ENCODE measurements around the gene HECW1. TPM values are rescaled to one million over a fixed set of nuclear protein-coding genes. Genes with fewer than 3 reads are reported as not detected.

Gene HECW1
- total RNA-seq, 1 donor from 2014 or later = 1.6 TPM

DNA sequence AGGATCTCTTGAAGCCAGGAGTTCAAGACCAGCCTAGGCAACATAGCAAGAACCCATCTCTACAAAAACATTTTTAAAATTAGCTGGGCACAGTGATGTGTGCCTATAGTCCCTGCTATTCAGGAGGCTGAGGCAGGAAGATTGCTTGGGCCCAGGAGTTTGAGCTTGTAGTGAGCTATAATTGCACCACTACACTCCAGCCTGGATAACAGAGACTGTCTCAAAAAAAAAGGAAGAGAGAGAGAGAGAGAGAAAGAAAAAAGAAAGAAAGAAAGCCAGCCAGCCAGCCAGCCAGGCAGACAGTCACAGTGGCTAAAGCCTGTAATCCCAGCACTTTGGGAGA lies 375.3 kb downstream of the HECW1 start:
- ATAC-seq (no peak), DNase-seq (no peak)
- no peak overlapping the region for H3K27ac ChIP-seq
- TF ChIP-seq, protein P1, sequence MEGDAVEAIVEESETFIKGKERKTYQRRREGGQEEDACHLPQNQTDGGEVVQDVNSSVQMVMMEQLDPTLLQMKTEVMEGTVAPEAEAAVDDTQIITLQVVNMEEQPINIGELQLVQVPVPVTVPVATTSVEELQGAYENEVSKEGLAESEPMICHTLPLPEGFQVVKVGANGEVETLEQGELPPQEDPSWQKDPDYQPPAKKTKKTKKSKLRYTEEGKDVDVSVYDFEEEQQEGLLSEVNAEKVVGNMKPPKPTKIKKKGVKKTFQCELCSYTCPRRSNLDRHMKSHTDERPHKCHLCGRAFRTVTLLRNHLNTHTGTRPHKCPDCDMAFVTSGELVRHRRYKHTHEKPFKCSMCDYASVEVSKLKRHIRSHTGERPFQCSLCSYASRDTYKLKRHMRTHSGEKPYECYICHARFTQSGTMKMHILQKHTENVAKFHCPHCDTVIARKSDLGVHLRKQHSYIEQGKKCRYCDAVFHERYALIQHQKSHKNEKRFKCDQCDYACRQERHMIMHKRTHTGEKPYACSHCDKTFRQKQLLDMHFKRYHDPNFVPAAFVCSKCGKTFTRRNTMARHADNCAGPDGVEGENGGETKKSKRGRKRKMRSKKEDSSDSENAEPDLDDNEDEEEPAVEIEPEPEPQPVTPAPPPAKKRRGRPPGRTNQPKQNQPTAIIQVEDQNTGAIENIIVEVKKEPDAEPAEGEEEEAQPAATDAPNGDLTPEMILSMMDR (IDR thresholded peaks at IDR 0.05) = no peak
- no peaks in the 10 kb centered on the region for H3K4me1 ChIP-seq
- H3K36me3 ChIP-seq = no peaks in the 10 kb centered on the region
- H3K4me3 ChIP-seq = no peak overlapping the region
- H3K9me3 ChIP-seq = no peaks in the 10 kb centered on the region
- intact Hi-C loops (cut with DNase I) = no loop called here
- H3K27me3 ChIP-seq = no peaks in the 10 kb centered on the region

DNA sequence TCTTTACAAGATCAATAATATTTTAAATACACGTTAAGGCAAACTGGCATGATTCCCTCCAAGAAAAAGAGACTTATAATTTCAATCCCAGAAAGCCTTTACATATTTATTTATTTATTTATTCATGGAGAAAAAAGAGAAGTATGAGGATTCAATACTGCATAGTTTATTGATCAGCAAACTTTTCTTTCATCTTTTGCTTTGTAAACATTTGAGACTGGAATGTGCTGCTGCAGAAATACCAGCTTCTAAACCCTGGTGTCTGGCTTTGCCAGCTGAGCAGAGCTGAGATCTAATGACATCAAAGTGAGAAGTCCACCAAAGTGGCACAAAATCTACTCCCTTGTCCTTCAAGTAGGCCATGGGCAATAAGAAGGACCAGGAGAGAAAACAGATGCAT lies 376.8 kb downstream of the HECW1 start:
- H3K36me3 ChIP-seq = no peaks in the 10 kb centered on the region
- no peaks in the 10 kb centered on the region for H3K4me1 ChIP-seq
- DNase-seq = no peak
- no peaks in the 10 kb centered on the region for H3K9me3 ChIP-seq
- intact Hi-C loops (cut with DNase I) = no loop called here
- no peak for ATAC-seq
- no peak overlapping the region for H3K4me3 ChIP-seq
- H3K27me3 ChIP-seq = no peaks in the 10 kb centered on the region
- H3K27ac ChIP-seq = no peak overlapping the region
- TF ChIP-seq, protein P1 (IDR thresholded peaks at IDR 0.05) = no peak

DNA sequence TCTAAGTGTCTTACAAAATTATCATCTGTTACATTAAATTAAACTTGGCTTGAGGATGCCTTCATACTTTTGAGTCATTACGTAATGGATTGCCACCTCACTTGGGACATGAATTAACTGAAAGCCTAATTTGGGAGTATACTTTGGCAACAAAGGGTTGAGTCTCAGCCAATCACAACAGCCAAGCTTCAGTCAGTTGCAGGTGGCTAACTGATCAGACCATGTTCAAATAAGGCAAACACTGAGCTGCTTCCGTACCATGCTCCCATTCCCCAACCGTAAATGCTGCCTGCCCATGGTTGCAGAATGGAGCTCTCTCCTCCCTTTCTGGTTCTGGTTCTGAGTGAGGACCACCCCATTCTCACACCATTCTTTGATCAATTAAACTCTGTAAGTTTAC lies 377.6 kb downstream of the HECW1 start:
- H3K4me3 ChIP-seq = no peak overlapping the region
- intact Hi-C loops (cut with DNase I) = no loop called here
- DNase-seq = no peak

DNA sequence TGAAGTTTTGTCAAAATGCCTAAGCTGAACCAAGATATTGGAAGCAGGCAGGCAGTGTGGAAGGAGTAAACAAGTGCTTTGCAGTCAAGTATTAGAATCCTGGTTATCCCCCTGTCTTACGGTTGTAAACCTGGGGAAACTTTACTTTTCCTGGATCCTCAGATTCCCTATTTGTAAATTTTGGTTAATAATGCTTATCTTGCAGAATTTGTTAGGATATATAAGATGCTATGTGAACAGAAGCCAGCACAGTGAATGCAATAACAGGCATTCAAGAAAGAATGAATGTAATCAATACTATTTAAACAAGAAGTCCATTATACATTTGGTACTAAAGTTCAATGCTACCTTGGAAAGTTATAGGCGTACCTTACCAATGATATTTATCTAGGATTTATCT lies 378.7 kb downstream of the HECW1 start:
- no peak for ATAC-seq
- Histone ChIP-seq H3K4me3 (no peak overlapping the region), H3K27me3 (no peaks in the 10 kb centered on the region), H3K9me3 (no peaks in the 10 kb centered on the region), H3K27ac (no peak overlapping the region), H3K4me1 (no peaks in the 10 kb centered on the region), H3K36me3 (no peaks in the 10 kb centered on the region)
- TF ChIP-seq, protein P1 (IDR thresholded peaks at IDR 0.05) = no peak
- intact Hi-C loops (cut with DNase I) = no loop called here
- no peak for DNase-seq

More for the DNA sequence above, 377.6 kb downstream of the HECW1 start:
- H3K36me3 ChIP-seq = no peaks in the 10 kb centered on the region
- no peak for ATAC-seq
- H3K4me1 ChIP-seq = no peaks in the 10 kb centered on the region
- no peak overlapping the region for H3K27ac ChIP-seq
- H3K9me3 ChIP-seq = no peaks in the 10 kb centered on the region
- TF ChIP-seq, protein P1 (IDR thresholded peaks at IDR 0.05) = no peak
- H3K27me3 ChIP-seq = no peaks in the 10 kb centered on the region

DNA sequence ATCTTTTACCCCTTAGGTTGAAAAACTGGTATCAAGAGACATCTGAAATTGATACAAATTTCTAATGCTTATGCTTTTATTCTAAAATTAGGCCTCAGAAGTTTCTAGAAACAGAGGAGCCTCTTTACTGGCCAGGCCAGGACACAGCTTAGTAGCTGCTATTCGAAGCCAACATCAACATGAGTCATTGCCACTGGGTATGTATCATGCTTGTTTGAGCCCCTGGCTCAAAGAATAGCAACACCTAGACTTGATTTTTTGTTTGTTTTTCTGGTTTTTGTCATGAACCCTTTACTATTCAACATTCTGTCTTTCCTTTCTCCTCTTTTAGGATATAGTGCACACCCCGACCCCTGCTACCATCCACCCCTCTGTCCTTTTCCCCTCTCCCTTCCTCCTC lies 379.5 kb downstream of the HECW1 start:
- ATAC-seq (no peak), DNase-seq (no peak)
- Histone ChIP-seq H3K4me1 (no peaks in the 10 kb centered on the region), H3K36me3 (no peaks in the 10 kb centered on the region), H3K27ac (no peak overlapping the region), H3K9me3 (no peaks in the 10 kb centered on the region), H3K4me3 (no peak overlapping the region), H3K27me3 (no peaks in the 10 kb centered on the region)
- TF ChIP-seq, protein P1 (IDR thresholded peaks at IDR 0.05) = no peak
- intact Hi-C loops (cut with DNase I) = no loop called here

DNA sequence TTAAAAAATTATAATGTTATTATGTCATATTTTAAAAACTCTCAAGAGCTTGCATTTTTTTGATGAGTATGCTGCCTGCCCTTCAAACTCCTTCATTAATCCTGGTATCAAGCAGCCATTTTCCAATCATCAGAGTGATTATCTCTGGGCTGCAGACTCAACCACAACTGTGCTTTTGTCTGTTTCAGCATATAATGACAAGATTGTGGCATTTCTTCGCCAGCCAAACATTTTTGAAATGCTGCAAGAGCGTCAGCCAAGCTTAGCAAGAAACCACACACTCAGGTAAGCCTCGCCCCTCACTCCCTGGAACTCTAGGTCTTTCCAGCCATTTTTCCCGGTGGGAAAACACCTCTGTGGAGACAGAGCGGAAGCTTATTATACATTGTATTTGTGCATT lies 380.4 kb downstream of the HECW1 start:
- Histone ChIP-seq H3K36me3 (no peaks in the 10 kb centered on the region), H3K9me3 (no peaks in the 10 kb centered on the region), H3K27ac (no peak overlapping the region), H3K4me1 (no peaks in the 10 kb centered on the region), H3K27me3 (no peaks in the 10 kb centered on the region), H3K4me3 (no peak overlapping the region)
- TF ChIP-seq, protein P1 (IDR thresholded peaks at IDR 0.05) = no peak
- intact Hi-C loops (cut with DNase I) = no loop called here
- DNase-seq = no peak
- no peak for ATAC-seq
